OCI-LY3 (cell line): ENCODE measurements around the gene WTAP.
"Not testable (repeated sequence)": the region's sequence is repeated elsewhere in the genome, so short reads cannot be mapped to it uniquely, and the experiment has no call there.

Experiments used
- CTCF ChIP-seq: fragments of 200-600, 300-600 bp; sonication (generic); IDR thresholded peaks from 2 replicates; pipeline ENCODE4 v1.5.1; 2014; ENCODE audit warnings: antibody characterized with exemption, low read length, low read depth
- EZH2phosphoT487 ChIP-seq: fragments of 200-600 bp; shearing (Covaris generic); IDR thresholded peaks from 2 replicates; pipeline ENCODE4 v1.6.1; 2018; ENCODE audit warnings: antibody characterized with exemption, mixed run types, low read depth

- not testable (repeated sequence) for TF ChIP-seq CTCF, EZH2phosphoT487
These were observed 5.3 kb upstream of the WTAP start for GRCh38 chr6:159721981-159722380.
